Adrenal gland (tissue), 5 donors: Measurements from ENCODE around the gene ANAPC2.
"Not testable (repeated sequence)": the region's sequence is repeated elsewhere in the genome, so short reads cannot be mapped to it uniquely, and the experiment has no call there.

Experiments
- POLR2A ChIP-seq, 2 donors: fragments of 450-650 bp; IDR thresholded peaks; one replicate each; pipeline ENCODE4 v1.6.1; 2017; ENCODE audit warnings: antibody characterized with exemption in 2 of 2, mild to moderate bottlenecking in 2 of 2, moderate library complexity in 1 of 2
- TF ChIP-seq, protein P1 (sequence below), 6 experiments: fragments of 450-650 bp in 4 of 6; fragments of 200-600 bp in 2 of 6; sonication (generic) in 1 of 6; IDR thresholded peaks; 1 replicate in 5 of 6; 2 replicates in 1 of 6; pipeline versions ENCODE4 v1.5.1 to v1.8.0; 2016 to 2021; ENCODE audit warnings: antibody characterized with exemption in 6 of 6, mild to moderate bottlenecking in 2 of 6, moderate library complexity in 1 of 6
- donor health status: DM: no; HTN: no; CAD: no.

- TF ChIP-seq, protein P1, sequence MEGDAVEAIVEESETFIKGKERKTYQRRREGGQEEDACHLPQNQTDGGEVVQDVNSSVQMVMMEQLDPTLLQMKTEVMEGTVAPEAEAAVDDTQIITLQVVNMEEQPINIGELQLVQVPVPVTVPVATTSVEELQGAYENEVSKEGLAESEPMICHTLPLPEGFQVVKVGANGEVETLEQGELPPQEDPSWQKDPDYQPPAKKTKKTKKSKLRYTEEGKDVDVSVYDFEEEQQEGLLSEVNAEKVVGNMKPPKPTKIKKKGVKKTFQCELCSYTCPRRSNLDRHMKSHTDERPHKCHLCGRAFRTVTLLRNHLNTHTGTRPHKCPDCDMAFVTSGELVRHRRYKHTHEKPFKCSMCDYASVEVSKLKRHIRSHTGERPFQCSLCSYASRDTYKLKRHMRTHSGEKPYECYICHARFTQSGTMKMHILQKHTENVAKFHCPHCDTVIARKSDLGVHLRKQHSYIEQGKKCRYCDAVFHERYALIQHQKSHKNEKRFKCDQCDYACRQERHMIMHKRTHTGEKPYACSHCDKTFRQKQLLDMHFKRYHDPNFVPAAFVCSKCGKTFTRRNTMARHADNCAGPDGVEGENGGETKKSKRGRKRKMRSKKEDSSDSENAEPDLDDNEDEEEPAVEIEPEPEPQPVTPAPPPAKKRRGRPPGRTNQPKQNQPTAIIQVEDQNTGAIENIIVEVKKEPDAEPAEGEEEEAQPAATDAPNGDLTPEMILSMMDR (IDR thresholded peaks at IDR 0.05): not testable (repeated sequence)
- TF ChIP-seq POLR2A (IDR thresholded peaks at IDR 0.05): not testable (repeated sequence)
These were observed 53.2 kb downstream of the ANAPC2 start for GRCh38 chr9:137135154-137135553.
